Measurements from ENCODE around the gene CARD10. TPM values are rescaled to one million over a fixed set of nuclear protein-coding genes. Genes with fewer than 3 reads are reported as not detected.
"Not testable (repeated sequence)": the region's sequence is repeated elsewhere in the genome, so short reads cannot be mapped to it uniquely, and the experiment has no call there.

The CARD10 gene
- total RNA-seq, 1 donor, result 3.0 TPM

GRCh38 chr22:37535159-37535558 is 15.9 kb upstream of the CARD10 start:
- H3K4me3 ChIP-seq (ENCODE audit: low read depth, low read length), result no peak overlapping the region
- no peak for TF ChIP-seq CTCF (IDR thresholded peaks at IDR 0.05; ENCODE audit: insufficient read depth, low read depth, low read length)
- no peak for DNase-seq (ENCODE audit: low read depth)

GRCh38 chr22:37534445-37534844 is 15.2 kb upstream of the CARD10 start:
- TF ChIP-seq CTCF (IDR thresholded peaks at IDR 0.05; ENCODE audit: insufficient read depth, low read depth, low read length), result no peak
- no peak for DNase-seq (ENCODE audit: low read depth)
- no peak overlapping the region for H3K4me3 ChIP-seq (ENCODE audit: low read depth, low read length)

- TF ChIP-seq CTCF (IDR thresholded peaks at IDR 0.05; ENCODE audit: insufficient read depth, low read depth, low read length), result no peak
- DNase-seq (ENCODE audit: low read depth), result peak; percentile 77
- H3K4me3 ChIP-seq (ENCODE audit: low read depth, low read length), result no peak overlapping the region
Observed at GRCh38 chr22:37533995-37534394, 14.8 kb upstream of the CARD10 start.

GRCh38 chr22:37529652-37530345 is 10.6 kb upstream of the CARD10 start:
- no peak for DNase-seq (ENCODE audit: low read depth)
- TF ChIP-seq CTCF (IDR thresholded peaks at IDR 0.05; ENCODE audit: insufficient read depth, low read depth, low read length), result no peak

GRCh38 chr22:37527952-37528351 is 8.7 kb upstream of the CARD10 start:
- not testable (repeated sequence) for DNase-seq (ENCODE audit: low read depth)

More at GRCh38 chr22:37529652-37530345, 10.6 kb upstream of the CARD10 start:
- H3K4me3 ChIP-seq (ENCODE audit: low read depth, low read length), result no peak overlapping the region

GRCh38 chr22:37527081-37527752 is 8.0 kb upstream of the CARD10 start:
- DNase-seq (ENCODE audit: low read depth); H3K4me3 ChIP-seq (ENCODE audit: low read depth, low read length): not testable (repeated sequence)

More at GRCh38 chr22:37527952-37528351, 8.7 kb upstream of the CARD10 start:
- not testable (repeated sequence) for H3K4me3 ChIP-seq (ENCODE audit: low read depth, low read length)

- TF ChIP-seq CTCF (IDR thresholded peaks at IDR 0.05; ENCODE audit: insufficient read depth, low read depth, low read length), result no peak
- no peak overlapping the region for H3K4me3 ChIP-seq (ENCODE audit: low read depth, low read length)
- DNase-seq (ENCODE audit: low read depth), result no peak
Observed at GRCh38 chr22:37526376-37526775, 7.2 kb upstream of the CARD10 start.

Data from fibroblast of villous mesenchyme (primary cell).